Measurements from ENCODE around the gene FHOD3. TPM values are rescaled to one million over a fixed set of nuclear protein-coding genes. Genes with fewer than 3 reads are reported as not detected.

FHOD3 gene
- total RNA-seq, 1 donor from 2014 or later, result 2.5 TPM

- Histone ChIP-seq H3K4me1 (no peaks in the 10 kb centered on the region), H3K4me3 (no peak overlapping the region), H3K9me3 (no peaks in the 10 kb centered on the region), H3K27me3 (ENCODE audit: low read depth) (no peaks in the 10 kb centered on the region), H3K27ac (no peak overlapping the region), H3K36me3 (no peaks in the 10 kb centered on the region)
- DNase-seq (no peak), ATAC-seq (peak; percentile 51 to 71)
- TF ChIP-seq CTCF (IDR thresholded peaks at IDR 0.05), result peak; percentile 45
- intact Hi-C loops (cut with DNase I), result loop anchor here (5.0 kb wide), 1 partner anchor 475 kb away; no protein-coding TSS in a partner anchor
Observed at GRCh38 chr18:36572135-36572856, 274.8 kb downstream of the FHOD3 start.

GRCh38 chr18:36576339-36576738, 278.8 kb downstream of the FHOD3 start:
- Histone ChIP-seq H3K36me3 (no peaks in the 10 kb centered on the region), H3K9me3 (no peaks in the 10 kb centered on the region), H3K27me3 (ENCODE audit: low read depth) (no peaks in the 10 kb centered on the region), H3K4me3 (no peak overlapping the region), H3K27ac (no peak overlapping the region), H3K4me1 (peaks cover 6% of the 10 kb centered on the region)
- DNase-seq (no peak), ATAC-seq (no peak)
- intact Hi-C loops (cut with DNase I), result no loop called here
- no peak for TF ChIP-seq CTCF (IDR thresholded peaks at IDR 0.05)

GRCh38 chr18:36578871-36579710, 281.6 kb downstream of the FHOD3 start:
- intact Hi-C loops (cut with DNase I), result no loop called here

GRCh38 chr18:36580266-36580665, 282.8 kb downstream of the FHOD3 start:
- no peak for TF ChIP-seq CTCF (IDR thresholded peaks at IDR 0.05)
- DNase-seq, result no peak
- Histone ChIP-seq H3K36me3 (no peaks in the 10 kb centered on the region), H3K27me3 (ENCODE audit: low read depth) (no peaks in the 10 kb centered on the region), H3K4me3 (no peak overlapping the region), H3K9me3 (no peaks in the 10 kb centered on the region), H3K27ac (no peak overlapping the region), H3K4me1 (peaks cover 6% of the 10 kb centered on the region)
- ATAC-seq, result peak; percentile 9 to 52
- intact Hi-C loops (cut with DNase I), result no loop called here

More at GRCh38 chr18:36578871-36579710, 281.6 kb downstream of the FHOD3 start:
- no peaks in the 10 kb centered on the region for H3K9me3 ChIP-seq
- H3K4me3 ChIP-seq, result no peak overlapping the region
- H3K27me3 ChIP-seq (ENCODE audit: low read depth), result no peaks in the 10 kb centered on the region
- no peaks in the 10 kb centered on the region for H3K36me3 ChIP-seq
- no peak for TF ChIP-seq CTCF (IDR thresholded peaks at IDR 0.05)
- DNase-seq (no peak), ATAC-seq (no peak)
- peaks cover 6% of the 10 kb centered on the region for H3K4me1 ChIP-seq
- H3K27ac ChIP-seq, result no peak overlapping the region

GRCh38 chr18:36580874-36581750, 283.6 kb downstream of the FHOD3 start:
- Histone ChIP-seq H3K27me3 (ENCODE audit: low read depth) (no peaks in the 10 kb centered on the region), H3K4me3 (no peak overlapping the region), H3K4me1 (peaks cover 6% of the 10 kb centered on the region), H3K36me3 (no peaks in the 10 kb centered on the region), H3K27ac (no peak overlapping the region), H3K9me3 (no peaks in the 10 kb centered on the region)
- TF ChIP-seq CTCF (IDR thresholded peaks at IDR 0.05), result no peak
- DNase-seq (no peak), ATAC-seq (peak in 1 of 2 donors; percentile 31)
- intact Hi-C loops (cut with DNase I), result no loop called here

All from lower lobe of right lung (tissue), 2 donors.